Measurements from ENCODE around the gene CCBE1. TPM values are rescaled to one million over a fixed set of nuclear protein-coding genes. Genes with fewer than 3 reads are reported as not detected.

Gene CCBE1
- total RNA-seq, 4 donors from 2014 or later = 0.18 to 2.8 (median 1.6) TPM

DNA sequence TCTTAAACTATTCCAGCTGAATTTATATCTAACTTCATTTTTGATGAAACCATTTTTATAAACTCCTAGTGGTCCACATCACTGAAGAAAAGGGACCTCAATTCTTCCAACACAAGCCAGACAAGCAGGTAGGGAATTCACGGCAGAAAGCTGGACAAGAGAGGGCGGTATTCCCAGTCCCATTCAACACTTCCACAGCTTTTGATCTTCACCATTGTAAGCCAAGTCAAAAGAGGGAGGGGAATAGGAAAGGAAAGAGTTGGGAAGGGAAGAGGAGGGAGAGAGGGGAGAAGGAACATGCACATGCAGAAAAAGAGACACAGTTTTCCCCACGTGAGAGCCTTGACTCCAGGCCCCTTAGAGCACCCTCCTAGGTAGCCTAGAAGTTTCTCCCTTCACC lies 77.4 kb downstream of the CCBE1 start:
- no peaks in the 10 kb centered on the region for H3K9me3 ChIP-seq
- no peak overlapping the region for H3K4me3 ChIP-seq
- H3K4me1 ChIP-seq = no peaks in the 10 kb centered on the region
- H3K36me3 ChIP-seq = no peaks in the 10 kb centered on the region
- no peaks in the 10 kb centered on the region for H3K27me3 ChIP-seq
- DNase-seq = no peak
- H3K27ac ChIP-seq = no peak overlapping the region
- TF ChIP-seq, protein P1, sequence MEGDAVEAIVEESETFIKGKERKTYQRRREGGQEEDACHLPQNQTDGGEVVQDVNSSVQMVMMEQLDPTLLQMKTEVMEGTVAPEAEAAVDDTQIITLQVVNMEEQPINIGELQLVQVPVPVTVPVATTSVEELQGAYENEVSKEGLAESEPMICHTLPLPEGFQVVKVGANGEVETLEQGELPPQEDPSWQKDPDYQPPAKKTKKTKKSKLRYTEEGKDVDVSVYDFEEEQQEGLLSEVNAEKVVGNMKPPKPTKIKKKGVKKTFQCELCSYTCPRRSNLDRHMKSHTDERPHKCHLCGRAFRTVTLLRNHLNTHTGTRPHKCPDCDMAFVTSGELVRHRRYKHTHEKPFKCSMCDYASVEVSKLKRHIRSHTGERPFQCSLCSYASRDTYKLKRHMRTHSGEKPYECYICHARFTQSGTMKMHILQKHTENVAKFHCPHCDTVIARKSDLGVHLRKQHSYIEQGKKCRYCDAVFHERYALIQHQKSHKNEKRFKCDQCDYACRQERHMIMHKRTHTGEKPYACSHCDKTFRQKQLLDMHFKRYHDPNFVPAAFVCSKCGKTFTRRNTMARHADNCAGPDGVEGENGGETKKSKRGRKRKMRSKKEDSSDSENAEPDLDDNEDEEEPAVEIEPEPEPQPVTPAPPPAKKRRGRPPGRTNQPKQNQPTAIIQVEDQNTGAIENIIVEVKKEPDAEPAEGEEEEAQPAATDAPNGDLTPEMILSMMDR (IDR thresholded peaks at IDR 0.05) = no peak
- TF ChIP-seq POLR2A (IDR thresholded peaks at IDR 0.05) = no peak

DNA sequence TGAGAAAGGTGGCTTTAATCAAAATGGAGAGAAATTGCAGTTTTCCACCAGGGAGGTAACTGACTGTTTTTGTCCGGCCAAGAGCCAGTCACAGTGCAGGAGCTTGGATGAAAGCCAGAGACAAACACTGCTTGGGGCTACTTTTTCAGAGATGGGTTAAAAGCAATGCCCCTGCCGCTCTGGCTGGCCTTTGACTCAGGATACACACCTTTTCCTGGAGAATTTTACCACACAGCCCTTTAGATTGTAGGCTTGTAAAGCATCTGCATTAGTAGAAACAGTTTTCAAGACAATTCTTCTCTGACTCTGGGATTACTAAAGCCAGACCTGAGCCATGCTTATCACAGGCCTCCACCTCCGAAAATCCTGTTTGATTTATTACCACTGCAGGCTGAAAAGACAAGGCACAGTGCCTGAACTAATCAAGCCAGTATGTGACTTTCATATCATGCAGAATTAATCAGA lies 79.7 kb downstream of the CCBE1 start:
- no peak for TF ChIP-seq POLR2A (IDR thresholded peaks at IDR 0.05)
- TF ChIP-seq, protein P1 (IDR thresholded peaks at IDR 0.05) = no peak
- no peaks in the 10 kb centered on the region for H3K4me1 ChIP-seq
- H3K27ac ChIP-seq = no peak overlapping the region
- H3K36me3 ChIP-seq = no peaks in the 10 kb centered on the region
- no peak overlapping the region for H3K4me3 ChIP-seq
- H3K9me3 ChIP-seq = no peaks in the 10 kb centered on the region
- no peaks in the 10 kb centered on the region for H3K27me3 ChIP-seq
- no peak for DNase-seq

DNA sequence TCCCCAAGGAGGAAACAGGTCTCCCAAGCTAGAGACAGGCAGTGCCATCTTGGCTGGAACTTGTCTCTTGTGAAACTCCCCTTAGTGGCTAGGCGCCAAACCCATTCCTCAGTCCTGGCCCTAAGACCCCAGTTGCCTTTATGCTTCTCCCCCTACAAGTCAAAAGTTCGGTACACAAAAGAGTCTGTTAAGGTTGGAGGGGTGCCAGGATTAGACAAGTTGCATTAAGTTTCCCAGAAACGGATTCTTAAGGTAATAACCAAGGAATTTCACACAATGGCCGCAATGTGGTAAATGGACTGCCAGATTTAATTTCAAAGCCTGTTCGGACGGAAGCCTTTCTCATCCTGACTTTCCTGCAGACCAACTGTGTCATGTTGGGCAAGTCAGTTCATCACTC lies 80.7 kb downstream of the CCBE1 start:
- Histone ChIP-seq H3K4me3 (no peak overlapping the region), H3K9me3 (no peaks in the 10 kb centered on the region), H3K27ac (no peak overlapping the region), H3K36me3 (no peaks in the 10 kb centered on the region), H3K4me1 (no peaks in the 10 kb centered on the region), H3K27me3 (no peaks in the 10 kb centered on the region)
- TF ChIP-seq, protein P1 (IDR thresholded peaks at IDR 0.05) = no peak
- TF ChIP-seq POLR2A (IDR thresholded peaks at IDR 0.05) = no peak
- no peak for DNase-seq

DNA sequence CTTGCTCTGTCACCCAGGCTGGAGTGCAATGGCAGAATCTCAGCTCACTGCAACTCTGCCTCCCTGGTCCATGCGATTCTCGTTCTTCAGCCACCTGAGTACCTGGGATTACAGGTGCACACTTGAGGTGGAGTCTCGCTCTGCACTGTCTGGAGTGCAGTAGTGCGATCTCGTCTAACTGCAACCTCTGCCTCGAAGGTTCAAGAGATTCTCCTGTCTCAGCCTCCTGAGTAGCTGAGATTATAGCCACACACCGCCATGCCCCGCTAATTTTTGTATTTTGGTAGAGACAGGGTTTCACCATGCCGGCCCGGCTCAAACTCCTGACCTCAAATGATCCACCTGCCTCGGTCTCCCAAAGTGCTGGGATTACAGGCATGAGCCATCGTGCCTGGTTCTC lies 83.3 kb downstream of the CCBE1 start:
- H3K36me3 ChIP-seq = no peaks in the 10 kb centered on the region
- no peak for DNase-seq
- H3K4me3 ChIP-seq = no peak overlapping the region
- H3K27me3 ChIP-seq = no peaks in the 10 kb centered on the region
- H3K4me1 ChIP-seq = no peaks in the 10 kb centered on the region
- H3K27ac ChIP-seq = no peak overlapping the region
- no peaks in the 10 kb centered on the region for H3K9me3 ChIP-seq
- TF ChIP-seq, protein P1 (IDR thresholded peaks at IDR 0.05) = no peak
- no peak for TF ChIP-seq POLR2A (IDR thresholded peaks at IDR 0.05)

DNA sequence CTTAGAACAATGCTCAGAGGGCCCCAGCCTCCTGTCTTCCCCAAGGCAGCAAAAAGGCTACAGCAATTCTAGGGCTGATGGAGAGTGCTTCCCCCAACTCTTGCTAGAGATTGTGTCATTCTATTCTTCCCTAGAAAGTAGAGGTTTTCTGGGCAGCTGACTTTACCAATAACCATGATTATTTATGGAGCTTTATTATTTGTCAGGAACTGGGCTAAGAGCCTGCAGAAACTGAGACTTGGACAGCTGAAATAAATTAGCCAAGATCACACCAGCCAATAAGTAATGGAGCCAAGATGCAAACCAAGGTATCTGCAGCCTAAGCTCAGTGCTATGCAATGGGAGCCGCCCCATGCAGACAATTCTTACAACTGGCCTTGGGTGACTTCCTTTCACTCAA lies 84.8 kb downstream of the CCBE1 start:
- no peaks in the 10 kb centered on the region for H3K4me1 ChIP-seq
- TF ChIP-seq, protein P1 (IDR thresholded peaks at IDR 0.05) = no peak
- TF ChIP-seq POLR2A (IDR thresholded peaks at IDR 0.05) = no peak
- H3K4me3 ChIP-seq = no peak overlapping the region
- H3K27ac ChIP-seq = no peak overlapping the region
- H3K36me3 ChIP-seq = no peaks in the 10 kb centered on the region
- no peaks in the 10 kb centered on the region for H3K9me3 ChIP-seq
- no peaks in the 10 kb centered on the region for H3K27me3 ChIP-seq
- DNase-seq = no peak

DNA sequence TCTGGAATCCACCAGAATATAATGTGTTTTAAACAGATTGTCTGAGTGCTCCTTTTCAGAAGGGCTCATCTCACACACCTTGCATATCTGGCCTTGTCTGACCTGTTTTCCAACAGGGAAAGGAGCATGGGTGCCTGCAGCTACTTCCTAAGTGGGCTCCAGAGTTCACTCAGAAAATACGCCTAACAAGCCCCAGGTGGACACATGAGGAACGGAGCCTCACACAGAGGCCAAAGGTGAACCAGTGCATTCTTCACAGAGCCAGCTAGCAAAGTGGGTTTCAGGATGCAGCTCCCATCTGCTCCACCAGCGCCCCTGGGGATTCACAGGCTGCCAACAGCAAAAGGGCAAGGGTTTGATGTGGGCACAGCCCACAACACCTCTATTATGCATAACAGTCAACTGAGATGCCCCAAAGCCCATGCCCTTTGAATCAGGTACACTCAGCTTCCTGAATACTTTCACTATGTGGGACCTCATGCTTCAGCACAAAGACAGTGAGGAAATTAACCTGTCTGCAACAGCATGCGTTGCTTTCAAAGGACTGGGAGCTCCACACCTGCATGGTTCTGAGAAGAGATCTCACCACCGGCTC lies 86.6 kb downstream of the CCBE1 start:
- Histone ChIP-seq H3K4me1 (no peaks in the 10 kb centered on the region), H3K9me3 (no peaks in the 10 kb centered on the region), H3K36me3 (no peaks in the 10 kb centered on the region), H3K4me3 (no peak overlapping the region), H3K27ac (no peak overlapping the region), H3K27me3 (no peaks in the 10 kb centered on the region)
- DNase-seq = no peak
- TF ChIP-seq POLR2A (IDR thresholded peaks at IDR 0.05) = no peak
- TF ChIP-seq, protein P1 (IDR thresholded peaks at IDR 0.05) = no peak
